Measurements from ENCODE around the gene MAPK1. TPM values are rescaled to one million over a fixed set of nuclear protein-coding genes. Genes with fewer than 3 reads are reported as not detected.
A peak's percentile ranks its signal among the peaks of the same experiment; 100 is the strongest.
"Not testable (repeated sequence)": the region's sequence is repeated elsewhere in the genome, so short reads cannot be mapped to it uniquely, and the experiment has no call there.

MAPK1 gene
- total RNA-seq, 6 donors from 2014 or later: 50.2 to 180 (median 65.9) TPM

- TF ChIP-seq EP300 (IDR thresholded peaks at IDR 0.05) (no peak), POLR2AphosphoS5 (IDR thresholded peaks at IDR 0.05) (no peak), POLR2A (IDR thresholded peaks at IDR 0.05) (no peak)
- H3K9me3 ChIP-seq: no peaks in the 10 kb centered on the region
- WGBS, 2 donors: 82 to 83% methylated on average over 8 of the region's 8 CpGs
- peak overlapping the region in 3 of 4 donors; percentile 7 to 40 (median 37) for H3K27ac ChIP-seq
- H3K4me1 ChIP-seq: peaks cover 40 to 75% (median 44%) of the 10 kb centered on the region in 4 donors
- DNase-seq (no peak), ATAC-seq (ENCODE audit: low FRiP score in 2 of 2) (peak; percentile 53 to 77)
- no peak overlapping the region for H3K4me3 ChIP-seq
- H3K27me3 ChIP-seq: no peaks in the 10 kb centered on the region
- H3K36me3 ChIP-seq: no peaks in the 10 kb centered on the region
Measured at GRCh38 chr22:21832291-21833290, 34.9 kb downstream of the MAPK1 start.

GRCh38 chr22:21829523-21829922, 37.9 kb downstream of the MAPK1 start:
- Histone ChIP-seq H3K4me3 (no peak overlapping the region), H3K36me3 (no peaks in the 10 kb centered on the region), H3K9me3 (no peaks in the 10 kb centered on the region), H3K27me3 (no peaks in the 10 kb centered on the region), H3K27ac (no peak overlapping the region), H3K4me1 (peaks cover 19 to 62% (median 33%) of the 10 kb centered on the region in 4 donors)
- ATAC-seq (ENCODE audit: low FRiP score in 2 of 2): no peak
- 83 to 86% methylated on average over 3 of the region's 3 CpGs for WGBS, 2 donors
- TF ChIP-seq CTCF (IDR thresholded peaks at IDR 0.05) (no peak), EP300 (IDR thresholded peaks at IDR 0.05) (no peak), POLR2A (IDR thresholded peaks at IDR 0.05) (no peak), POLR2AphosphoS5 (IDR thresholded peaks at IDR 0.05) (no peak)
- DNase-seq: no peak

GRCh38 chr22:21828268-21828638, 39.2 kb downstream of the MAPK1 start:
- Histone ChIP-seq H3K4me1 (peaks cover 19 to 68% (median 41%) of the 10 kb centered on the region in 4 donors), H3K36me3 (no peaks in the 10 kb centered on the region)
- DNase-seq: no peak

GRCh38 chr22:21827628-21828267, 39.7 kb downstream of the MAPK1 start:
- no peaks in the 10 kb centered on the region for H3K9me3 ChIP-seq
- peaks cover 19 to 66% (median 42%) of the 10 kb centered on the region in 4 donors for H3K4me1 ChIP-seq
- H3K27me3 ChIP-seq: no peaks in the 10 kb centered on the region
- H3K4me3 ChIP-seq: no peak overlapping the region
- DNase-seq (no peak), ATAC-seq (ENCODE audit: low FRiP score in 2 of 2) (no peak)
- H3K36me3 ChIP-seq: no peaks in the 10 kb centered on the region
- 92% methylated on average over 3 of the region's 3 CpGs for WGBS, 2 donors
- TF ChIP-seq POLR2A (IDR thresholded peaks at IDR 0.05) (no peak), EP300 (IDR thresholded peaks at IDR 0.05) (no peak), POLR2AphosphoS5 (IDR thresholded peaks at IDR 0.05) (no peak), CTCF (IDR thresholded peaks at IDR 0.05) (no peak)
- H3K27ac ChIP-seq: no peak overlapping the region

More at GRCh38 chr22:21828268-21828638, 39.2 kb downstream of the MAPK1 start:
- TF ChIP-seq POLR2AphosphoS5 (IDR thresholded peaks at IDR 0.05): no peak
- TF ChIP-seq EP300 (IDR thresholded peaks at IDR 0.05): no peak
- no peak for TF ChIP-seq POLR2A (IDR thresholded peaks at IDR 0.05)
- no peak for TF ChIP-seq CTCF (IDR thresholded peaks at IDR 0.05)
- 79 to 87% methylated on average over 4 of the region's 4 CpGs for WGBS, 2 donors
- Histone ChIP-seq H3K4me3 (no peak overlapping the region), H3K27ac (no peak overlapping the region), H3K9me3 (no peaks in the 10 kb centered on the region), H3K27me3 (no peaks in the 10 kb centered on the region)
- ATAC-seq (ENCODE audit: low FRiP score in 2 of 2): no peak

- TF ChIP-seq POLR2A (IDR thresholded peaks at IDR 0.05): no peak
- TF ChIP-seq EP300 (IDR thresholded peaks at IDR 0.05): no peak
- no peak for TF ChIP-seq CTCF (IDR thresholded peaks at IDR 0.05)
- no peak for TF ChIP-seq POLR2AphosphoS5 (IDR thresholded peaks at IDR 0.05)
- Histone ChIP-seq H3K27me3 (no peaks in the 10 kb centered on the region), H3K4me3 (no peak overlapping the region), H3K27ac (no peak overlapping the region), H3K4me1 (peaks cover 11 to 53% (median 32%) of the 10 kb centered on the region in 4 donors), H3K9me3 (no peaks in the 10 kb centered on the region), H3K36me3 (no peaks in the 10 kb centered on the region)
- DNase-seq: no peak
- 93 to 95% methylated on average over 7 of the region's 7 CpGs for WGBS, 2 donors
- ATAC-seq (ENCODE audit: low FRiP score in 2 of 2): no peak
Measured at GRCh38 chr22:21826204-21826603, 41.2 kb downstream of the MAPK1 start.

- ATAC-seq (ENCODE audit: low FRiP score in 2 of 2); H3K4me3 ChIP-seq; H3K36me3 ChIP-seq; H3K27ac ChIP-seq; H3K27me3 ChIP-seq; H3K9me3 ChIP-seq; DNase-seq: not testable (repeated sequence)
- peaks cover 14 to 45% (median 33%) of the 10 kb centered on the region in 4 donors for H3K4me1 ChIP-seq
- 91 to 95% methylated on average over 7 of the region's 7 CpGs for WGBS, 2 donors
Measured at GRCh38 chr22:21824962-21825361, 42.5 kb downstream of the MAPK1 start.

All from upper lobe of left lung (tissue), 6 donors.